ENCODE results near the gene SH3TC1. TPM values are rescaled to one million over a fixed set of nuclear protein-coding genes. Genes with fewer than 3 reads are reported as not detected.

Gene SH3TC1
- total RNA-seq, 5 donors from 2014 or later (not counting 1 experiment from before 2014, with no cell fraction given), result 24.6 to 103 (median 40.3) TPM

GRCh38 chr4:8242782-8243560 lies 43.9 kb downstream of the SH3TC1 start:
- no peak overlapping the region for H3K27ac ChIP-seq (ENCODE audit: low read length)
- 87% methylated on average over 4 of the region's 10 CpGs for WGBS (ENCODE audit: insufficient coverage)
- no peak for ATAC-seq (replicated peaks in 1 of 4)
- POLR2A ChIA-PET, result no interaction called here
- no peaks in the 10 kb centered on the region for H3K36me3 ChIP-seq (ENCODE audit: control insufficient read depth in 2 of 2, extremely low read depth in 1 of 2, insufficient read depth in 1 of 2, low read length in 1 of 2)
- Mint-ChIP-seq H3K4me1 (peaks cover 3 to 6% (median 5%) of the 10 kb centered on the region in 3 donors), H3K9me3 (no peaks in the 10 kb centered on the region), H3K4me3 (no peak overlapping the region), H3K27me3 (no peaks in the 10 kb centered on the region), H3K36me3 (peaks cover 8% of the 10 kb centered on the region), H3K27ac (no peak overlapping the region)
- CTCF ChIA-PET, result interaction anchor here (0.8 to 1.7 kb wide), 5 partner anchors 10 to 66 kb away, joined by 3 to 6 read pairs (median 4); no protein-coding TSS in a partner anchor
- H3K9me3 ChIP-seq, result no peaks in the 10 kb centered on the region
- H3K27me3 ChIP-seq (replicated peaks in 1 of 2; ENCODE audit: control insufficient read depth in 2 of 2, extremely low read depth in 1 of 2, insufficient read depth in 2 of 2, low read length in 1 of 2), result peaks cover 0 to 15% of the 10 kb centered on the region in 2 experiments
- no peak for DNase-seq
- no peak overlapping the region for H3K4me3 ChIP-seq (ENCODE audit: control insufficient read depth in 1 of 2, extremely low read depth in 1 of 2, low read length in 1 of 2)
- peaks cover 0 to 10% of the 10 kb centered on the region in 2 experiments for H3K4me1 ChIP-seq (ENCODE audit: control insufficient read depth in 1 of 2, extremely low read depth in 1 of 2, insufficient read depth in 2 of 2, low read length in 2 of 2)

DNA sequence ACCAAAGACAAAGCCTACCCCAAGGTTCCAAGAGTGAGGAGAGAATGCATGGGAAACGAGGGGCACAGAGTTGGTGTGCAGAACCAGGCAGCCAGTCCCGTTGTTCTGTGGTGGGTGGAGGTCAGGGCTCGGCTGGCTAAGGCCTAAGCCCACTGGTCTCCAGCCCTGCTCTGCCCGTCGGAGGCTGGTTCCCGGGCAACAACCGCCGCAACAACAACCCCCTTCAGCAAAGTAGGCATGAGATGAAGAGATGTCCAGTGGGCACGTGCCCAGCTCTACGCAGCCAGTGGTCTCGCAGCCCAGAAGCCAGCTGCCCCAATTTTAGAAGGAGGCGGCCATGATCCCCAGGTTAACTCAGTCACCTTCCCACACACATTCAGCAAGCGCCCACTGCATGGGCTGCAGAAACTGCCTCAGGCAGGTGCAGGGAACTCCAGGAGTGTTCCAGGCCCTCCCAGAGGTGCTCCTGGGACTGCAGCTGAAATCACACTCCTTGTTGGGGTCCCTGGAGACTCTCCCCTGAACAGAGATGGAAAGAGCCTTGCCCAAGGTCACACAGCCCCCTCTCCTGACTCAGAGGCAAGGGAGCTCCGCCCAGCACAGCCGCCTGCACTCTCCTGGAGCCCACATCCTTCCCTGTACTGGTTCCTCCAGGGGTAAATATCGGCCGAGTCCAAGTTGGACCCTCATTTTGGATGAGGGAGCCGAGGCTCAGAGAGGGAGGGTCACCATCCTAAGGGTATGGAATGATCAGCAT lies 45.1 kb downstream of the SH3TC1 start:
- Mint-ChIP-seq H3K27ac (no peak overlapping the region), H3K9me3 (no peaks in the 10 kb centered on the region), H3K4me3 (no peak overlapping the region), H3K27me3 (no peaks in the 10 kb centered on the region), H3K36me3 (peaks cover 5% of the 10 kb centered on the region), H3K4me1 (peaks cover 3 to 6% (median 5%) of the 10 kb centered on the region in 3 donors)
- H3K9me3 ChIP-seq, result no peaks in the 10 kb centered on the region
- no peak for ATAC-seq (replicated peaks in 1 of 4)
- H3K4me3 ChIP-seq (ENCODE audit: control insufficient read depth in 1 of 2, extremely low read depth in 1 of 2, low read length in 1 of 2), result no peak overlapping the region
- H3K27me3 ChIP-seq (replicated peaks in 1 of 2; ENCODE audit: control insufficient read depth in 2 of 2, extremely low read depth in 1 of 2, insufficient read depth in 2 of 2, low read length in 1 of 2), result peaks cover 0 to 15% of the 10 kb centered on the region in 2 experiments
- whole genome bisulfite sequencing (ENCODE audit: insufficient coverage), result 85% methylated on average over 14 of the region's 18 CpGs
- DNase-seq, result no peak
- CTCF ChIA-PET, result no interaction called here
- no peak overlapping the region for H3K27ac ChIP-seq (ENCODE audit: low read length)
- POLR2A ChIA-PET, result no interaction called here
- peaks cover 0 to 10% of the 10 kb centered on the region in 2 experiments for H3K4me1 ChIP-seq (ENCODE audit: control insufficient read depth in 1 of 2, extremely low read depth in 1 of 2, insufficient read depth in 2 of 2, low read length in 2 of 2)
- H3K36me3 ChIP-seq (ENCODE audit: control insufficient read depth in 2 of 2, extremely low read depth in 1 of 2, insufficient read depth in 1 of 2, low read length in 1 of 2), result no peaks in the 10 kb centered on the region

- peaks cover 2% of the 10 kb centered on the region for H3K36me3 Mint-ChIP-seq
- ATAC-seq (replicated peaks in 1 of 4) (no peak), DNase-seq (no peak)
- ChIA-PET CTCF (no interaction called here), POLR2A (no interaction called here)
- 95% methylated on average over 18 of the region's 19 CpGs for WGBS (ENCODE audit: insufficient coverage)
- no peaks in the 10 kb centered on the region for H3K9me3 Mint-ChIP-seq
- Histone ChIP-seq H3K9me3 (no peaks in the 10 kb centered on the region), H3K36me3 (ENCODE audit: control insufficient read depth in 2 of 2, extremely low read depth in 1 of 2, insufficient read depth in 1 of 2, low read length in 1 of 2) (no peaks in the 10 kb centered on the region), H3K27ac (ENCODE audit: low read length) (no peak overlapping the region), H3K4me3 (ENCODE audit: control insufficient read depth in 1 of 2, extremely low read depth in 1 of 2, low read length in 1 of 2) (no peak overlapping the region), H3K27me3 (replicated peaks in 1 of 2; ENCODE audit: control insufficient read depth in 2 of 2, extremely low read depth in 1 of 2, insufficient read depth in 2 of 2, low read length in 1 of 2) (peaks cover 0 to 15% of the 10 kb centered on the region in 2 experiments), H3K4me1 (ENCODE audit: control insufficient read depth in 1 of 2, extremely low read depth in 1 of 2, insufficient read depth in 2 of 2, low read length in 2 of 2) (peaks cover 0 to 10% of the 10 kb centered on the region in 2 experiments)
- H3K4me1 Mint-ChIP-seq, result peaks cover 3 to 6% (median 5%) of the 10 kb centered on the region in 3 donors
- H3K27ac Mint-ChIP-seq, result no peak overlapping the region
- H3K27me3 Mint-ChIP-seq, result no peaks in the 10 kb centered on the region
- no peak overlapping the region for H3K4me3 Mint-ChIP-seq
Observed at GRCh38 chr4:8244931-8245460, 45.9 kb downstream of the SH3TC1 start.

DNA sequence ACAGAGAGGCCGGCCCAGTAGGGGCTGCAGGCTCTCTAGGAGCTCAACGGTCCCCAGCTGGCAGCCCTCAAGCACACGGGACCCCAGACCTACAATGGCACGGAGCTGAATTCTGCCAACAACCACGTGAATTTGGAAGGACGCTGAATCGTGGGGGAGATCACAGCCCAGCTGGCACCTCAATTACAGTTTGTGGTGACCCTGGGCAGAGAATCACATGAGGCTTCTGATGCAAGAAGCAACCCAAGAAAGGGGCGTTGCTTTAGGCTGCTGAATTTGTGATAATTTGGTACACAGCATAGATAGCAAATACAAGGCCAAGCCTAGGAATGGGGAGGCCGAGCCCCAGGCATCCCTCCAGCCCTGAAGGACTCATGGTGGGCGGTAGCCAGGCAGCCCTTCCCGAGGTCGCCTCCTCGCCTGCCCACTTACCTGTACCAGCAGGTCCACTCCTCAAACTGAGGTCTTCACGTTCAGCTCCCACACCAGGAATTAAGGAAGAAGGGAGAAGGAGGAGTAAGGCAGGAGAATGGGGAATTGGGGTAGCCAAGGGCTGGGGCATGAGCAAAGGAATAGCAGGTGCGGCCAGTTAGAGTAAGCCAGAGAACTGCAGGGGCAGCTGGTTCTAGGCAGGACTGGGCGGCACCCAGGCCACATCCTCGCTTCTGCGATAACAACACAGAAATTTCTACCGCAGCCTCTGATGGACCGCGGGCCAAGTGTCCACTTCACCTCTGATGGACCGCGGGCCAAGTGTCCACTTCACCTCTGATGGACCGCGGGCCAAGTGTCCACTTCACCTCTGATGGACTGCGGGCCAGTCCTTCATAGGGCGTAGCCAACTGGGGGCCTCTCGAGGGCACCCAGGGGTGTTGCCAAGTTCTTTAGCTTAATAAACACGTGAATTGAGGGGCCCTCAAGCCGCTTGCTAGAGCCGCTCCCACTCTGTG lies 47.1 kb downstream of the SH3TC1 start:
- no peak for ATAC-seq (replicated peaks in 1 of 4)
- Mint-ChIP-seq H3K36me3 (peaks cover under 1% of the 10 kb centered on the region), H3K27ac (no peak overlapping the region), H3K27me3 (no peaks in the 10 kb centered on the region), H3K4me1 (peaks cover 3 to 6% (median 5%) of the 10 kb centered on the region in 3 donors), H3K4me3 (no peak overlapping the region), H3K9me3 (no peaks in the 10 kb centered on the region)
- WGBS (ENCODE audit: insufficient coverage), result 90% methylated on average over 25 of the region's 31 CpGs
- H3K4me1 ChIP-seq (ENCODE audit: control insufficient read depth in 1 of 2, extremely low read depth in 1 of 2, insufficient read depth in 2 of 2, low read length in 2 of 2), result peaks cover 0 to 10% of the 10 kb centered on the region in 2 experiments
- POLR2A ChIA-PET, result no interaction called here
- H3K27me3 ChIP-seq (replicated peaks in 1 of 2; ENCODE audit: control insufficient read depth in 2 of 2, extremely low read depth in 1 of 2, insufficient read depth in 2 of 2, low read length in 1 of 2), result peaks cover 0 to 15% of the 10 kb centered on the region in 2 experiments
- H3K9me3 ChIP-seq, result no peaks in the 10 kb centered on the region
- H3K4me3 ChIP-seq (ENCODE audit: control insufficient read depth in 1 of 2, extremely low read depth in 1 of 2, low read length in 1 of 2), result no peak overlapping the region
- DNase-seq, result no peak
- H3K36me3 ChIP-seq (ENCODE audit: control insufficient read depth in 2 of 2, extremely low read depth in 1 of 2, insufficient read depth in 1 of 2, low read length in 1 of 2), result no peaks in the 10 kb centered on the region
- CTCF ChIA-PET, result interaction anchor here in 1 of 2 donors (0.5 kb wide), 1 partner anchor 58 kb away, joined by 3 read pairs; no protein-coding TSS in a partner anchor
- H3K27ac ChIP-seq (ENCODE audit: low read length), result no peak overlapping the region

- Mint-ChIP-seq H3K27ac (no peak overlapping the region), H3K36me3 (no peaks in the 10 kb centered on the region), H3K4me1 (no peaks in the 10 kb centered on the region), H3K4me3 (no peak overlapping the region), H3K27me3 (no peaks in the 10 kb centered on the region), H3K9me3 (no peaks in the 10 kb centered on the region)
- no peak for DNase-seq
- Histone ChIP-seq H3K27ac (ENCODE audit: low read length) (no peak overlapping the region), H3K36me3 (ENCODE audit: control insufficient read depth in 2 of 2, extremely low read depth in 1 of 2, insufficient read depth in 1 of 2, low read length in 1 of 2) (no peaks in the 10 kb centered on the region), H3K4me3 (ENCODE audit: control insufficient read depth in 1 of 2, extremely low read depth in 1 of 2, low read length in 1 of 2) (no peak overlapping the region), H3K27me3 (replicated peaks in 1 of 2; ENCODE audit: control insufficient read depth in 2 of 2, extremely low read depth in 1 of 2, insufficient read depth in 2 of 2, low read length in 1 of 2) (peaks cover 0 to 15% of the 10 kb centered on the region in 2 experiments), H3K9me3 (no peaks in the 10 kb centered on the region), H3K4me1 (ENCODE audit: control insufficient read depth in 1 of 2, extremely low read depth in 1 of 2, insufficient read depth in 2 of 2, low read length in 2 of 2) (peaks cover 0 to 4% of the 10 kb centered on the region in 2 experiments)
- no peak for ATAC-seq (replicated peaks in 1 of 4)
- CTCF ChIA-PET, result no interaction called here
- WGBS (ENCODE audit: insufficient coverage), result 93% methylated on average over 24 of the region's 31 CpGs
- POLR2A ChIA-PET, result interaction anchor here in 1 of 2 donors (1.0 kb wide), 1 partner anchor 21 kb away, joined by 3 read pairs; no protein-coding TSS in a partner anchor
Observed at GRCh38 chr4:8247047-8247930, 48.2 kb downstream of the SH3TC1 start.

All from T-cell (primary cell).